Lower leg skin (tissue), 3 donors: Measurements from ENCODE around the gene ABCF3.

ENCODE experiments used
- POLR2A ChIP-seq, 2 donors: fragments of 450-650 bp; IDR thresholded peaks; one replicate each; pipeline ENCODE4 v1.6.1; 2016 to 2017; ENCODE audit warnings: antibody characterized with exemption in 2 of 2, mild to moderate bottlenecking in 1 of 2, moderate library complexity in 1 of 2
- TF ChIP-seq, protein P1 (sequence below), 3 donors: fragments of 450-650 bp; IDR thresholded peaks; one replicate each; pipeline ENCODE4 v1.5.1; 2016; ENCODE audit warnings: antibody characterized with exemption in 3 of 3, mild to moderate bottlenecking in 3 of 3, moderate library complexity in 2 of 3

DNA sequence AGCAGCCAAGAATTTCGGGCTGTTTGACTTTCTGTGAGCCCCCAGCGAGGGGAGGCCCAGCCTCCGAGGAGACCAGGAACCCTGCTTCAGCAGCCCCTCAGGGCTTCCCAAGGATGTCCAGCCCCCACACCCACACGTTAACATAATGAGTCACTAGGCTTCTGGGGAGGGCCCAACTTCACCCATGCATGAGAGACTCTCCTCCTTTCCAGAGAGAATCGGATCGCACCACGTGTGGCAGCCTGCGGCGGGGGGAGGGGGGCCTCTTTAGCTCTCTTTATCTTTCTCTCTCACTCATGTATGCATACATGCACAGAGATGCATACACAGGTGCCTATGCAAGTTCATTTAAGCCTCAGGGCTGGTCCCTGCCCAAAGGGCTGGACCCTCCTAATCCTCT lies 14.4 kb upstream of the ABCF3 start:
- TF ChIP-seq, protein P1, sequence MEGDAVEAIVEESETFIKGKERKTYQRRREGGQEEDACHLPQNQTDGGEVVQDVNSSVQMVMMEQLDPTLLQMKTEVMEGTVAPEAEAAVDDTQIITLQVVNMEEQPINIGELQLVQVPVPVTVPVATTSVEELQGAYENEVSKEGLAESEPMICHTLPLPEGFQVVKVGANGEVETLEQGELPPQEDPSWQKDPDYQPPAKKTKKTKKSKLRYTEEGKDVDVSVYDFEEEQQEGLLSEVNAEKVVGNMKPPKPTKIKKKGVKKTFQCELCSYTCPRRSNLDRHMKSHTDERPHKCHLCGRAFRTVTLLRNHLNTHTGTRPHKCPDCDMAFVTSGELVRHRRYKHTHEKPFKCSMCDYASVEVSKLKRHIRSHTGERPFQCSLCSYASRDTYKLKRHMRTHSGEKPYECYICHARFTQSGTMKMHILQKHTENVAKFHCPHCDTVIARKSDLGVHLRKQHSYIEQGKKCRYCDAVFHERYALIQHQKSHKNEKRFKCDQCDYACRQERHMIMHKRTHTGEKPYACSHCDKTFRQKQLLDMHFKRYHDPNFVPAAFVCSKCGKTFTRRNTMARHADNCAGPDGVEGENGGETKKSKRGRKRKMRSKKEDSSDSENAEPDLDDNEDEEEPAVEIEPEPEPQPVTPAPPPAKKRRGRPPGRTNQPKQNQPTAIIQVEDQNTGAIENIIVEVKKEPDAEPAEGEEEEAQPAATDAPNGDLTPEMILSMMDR (IDR thresholded peaks at IDR 0.05) = no peak
- TF ChIP-seq POLR2A (IDR thresholded peaks at IDR 0.05) = no peak
